Measurements from ENCODE around the gene PLPP1.

PLPP1 gene

GRCh38 chr5:55534436-55535198 lies at the start of gene PLPP1:
Gene PLPP1 (minus strand): TSS chr5:55534964. CDS start chr5:55534629, 335 bp downstream.
- DNase-seq: peak; percentile 76

- no peak for DNase-seq
These were observed 48.8 kb upstream of the PLPP1 start for GRCh38 chr5:55583578-55583977.

- no peak for DNase-seq
These were observed 47.5 kb upstream of the PLPP1 start for GRCh38 chr5:55582256-55582655.

GRCh38 chr5:55580042-55580441 lies 45.3 kb upstream of the PLPP1 start:
- no peak for DNase-seq

GRCh38 chr5:55578771-55579170 lies 44.0 kb upstream of the PLPP1 start:
- no peak for DNase-seq

- no peak for DNase-seq
These were observed 42.7 kb upstream of the PLPP1 start for GRCh38 chr5:55577353-55578060.

GRCh38 chr5:55576661-55577060 lies 41.9 kb upstream of the PLPP1 start:
- DNase-seq: no peak

- DNase-seq: no peak
These were observed 41.2 kb upstream of the PLPP1 start for GRCh38 chr5:55575815-55576583.

GRCh38 chr5:55572600-55572999 lies 37.8 kb upstream of the PLPP1 start:
- DNase-seq: no peak

- no peak for DNase-seq
These were observed 37.3 kb upstream of the PLPP1 start for GRCh38 chr5:55572020-55572419.

- DNase-seq: no peak
These were observed 35.8 kb upstream of the PLPP1 start for GRCh38 chr5:55570570-55570969.

GRCh38 chr5:55570026-55570425 lies 35.3 kb upstream of the PLPP1 start:
- no peak for DNase-seq

GRCh38 chr5:55569513-55569865 lies 34.7 kb upstream of the PLPP1 start:
- no peak for DNase-seq

- no peak for DNase-seq
These were observed 34.1 kb upstream of the PLPP1 start for GRCh38 chr5:55568654-55569512.

- DNase-seq: no peak
These were observed 30.0 kb upstream of the PLPP1 start for GRCh38 chr5:55564721-55565120.

- DNase-seq: no peak
These were observed 23.7 kb upstream of the PLPP1 start for GRCh38 chr5:55558484-55558883.

GRCh38 chr5:55557123-55557522 lies 22.4 kb upstream of the PLPP1 start:
- DNase-seq: no peak

- no peak for DNase-seq
These were observed 19.9 kb upstream of the PLPP1 start for GRCh38 chr5:55554585-55555202.

GRCh38 chr5:55551904-55552303 lies 17.1 kb upstream of the PLPP1 start:
- DNase-seq: no peak

- DNase-seq: no peak
These were observed 16.6 kb upstream of the PLPP1 start for GRCh38 chr5:55551358-55551757.

GRCh38 chr5:55547781-55548180 lies 13.0 kb upstream of the PLPP1 start:
- no peak for DNase-seq

GRCh38 chr5:55546947-55547346 lies 12.2 kb upstream of the PLPP1 start:
- no peak for DNase-seq
